GM12878 (cell line): ENCODE results near the gene GPC3. TPM values are rescaled to one million over a fixed set of nuclear protein-coding genes. Genes with fewer than 3 reads are reported as not detected.

Experiments used
- ATAC-seq: fragments of 200-7000 bp; cut with Tn5 transposase; 3 replicates; pipeline ENCODE4 v1.9.1; 2020; ENCODE audit warnings: mild to moderate bottlenecking, moderate library complexity
- BruUV-seq: library from RNA; stranded (reverse); fragments of 400-500 nt; replicated peaks from 2 replicates; lab custom pipeline; 2021; lab: Mats Ljungman, UMichigan
- CTCF ChIA-PET: fragments of 300-600 bp; sonication (Branson Sonifier 250); formaldehyde crosslinking; extraction: SDS; loops from one replicate; lab custom pipeline; 2021; ENCODE audit warnings: inconsistent platforms; lab: Yijun Ruan, JAX
- POLR2A ChIA-PET: fragments of 350-600 bp; formaldehyde crosslinking; extraction: SDS; loops from one replicate; lab custom pipeline; 2021; ENCODE audit warnings: inconsistent platforms; lab: Charles Lee
- RAD21 ChIA-PET: fragments of 300-600 bp; sonication (Branson Sonifier 250); formaldehyde crosslinking; loops from one replicate; lab custom pipeline; 2023; ENCODE audit warnings: antibody characterized with exemption; ENCODE audit not compliant: unreplicated experiment; lab: Charles Lee
- SMC1A ChIA-PET: fragments of 300-600 bp; sonication (Branson Sonifier 250); formaldehyde crosslinking; loops from one replicate; lab custom pipeline; 2023; ENCODE audit not compliant: unreplicated experiment, uncharacterized antibody; lab: Charles Lee
- DNase-seq: peaks from one replicate; pipeline ENCODE4 v3.0.0-alpha.2; 2011; ENCODE audit warnings: low read depth, low spot score
- FAIRE-seq: peaks from 3 replicates; lab custom pipeline; 2011; peaks lifted over from hg19 to GRCh38; lab: Jason Lieb, UNC
- H2AFZ ChIP-seq: 2 replicates; pipeline ENCODE4 v1.6.0; 2011; ENCODE audit warnings: low read depth, low read length, control low read depth; ENCODE audit not compliant: control insufficient read depth
- H3K27ac ChIP-seq: 2 replicates; pipeline ENCODE4 v1.5.1; 2011; ENCODE audit warnings: control low read depth; ENCODE audit not compliant: control insufficient read depth, insufficient read depth
- H3K27me3 ChIP-seq, 2 experiments: replicated peaks in 1 of 2; 2 replicates each; pipeline versions ENCODE4 v1.6.0 to v1.6.1; 2011; ENCODE audit warnings: low read length in 1 of 2; ENCODE audit not compliant: control insufficient read depth in 2 of 2, insufficient read depth in 2 of 2
- H3K36me3 ChIP-seq, 2 experiments: 2 replicates each; pipeline ENCODE4 v1.5.1; 2011; ENCODE audit warnings: low read length in 1 of 2; ENCODE audit not compliant: control insufficient read depth in 2 of 2, insufficient read depth in 2 of 2
- H3K4me1 ChIP-seq: 2 replicates; pipeline ENCODE4 v1.6.1; 2011; ENCODE audit warnings: mild to moderate bottlenecking, low read length, moderate library complexity, mixed read lengths; ENCODE audit not compliant: control insufficient read depth, insufficient read depth
- H3K4me2 ChIP-seq: 2 replicates; pipeline ENCODE4 v1.6.0; 2011; ENCODE audit warnings: control low read depth; ENCODE audit not compliant: control insufficient read depth, insufficient read depth
- H3K4me3 ChIP-seq: fragments of 200-600 bp; sonication (generic); 2 replicates; pipeline ENCODE4 v1.5.1; 2016
- H3K79me2 ChIP-seq: 2 replicates; pipeline ENCODE4 v1.6.0; 2011; ENCODE audit warnings: low read length; ENCODE audit not compliant: control insufficient read depth, insufficient read depth
- H3K9ac ChIP-seq: 2 replicates; pipeline ENCODE4 v1.8.0; 2011; ENCODE audit warnings: low read length, control low read depth, mixed read lengths; ENCODE audit not compliant: control insufficient read depth, insufficient read depth
- H3K9me3 ChIP-seq: replicated peaks from 3 replicates; pipeline ENCODE4 v1.5.1; 2011; ENCODE audit warnings: mild to moderate bottlenecking, low read length; ENCODE audit not compliant: control insufficient read depth, insufficient read depth
- H4K20me1 ChIP-seq: 2 replicates; pipeline ENCODE4 v1.6.0; 2011; ENCODE audit not compliant: control insufficient read depth, insufficient read depth
- NBN ChIP-seq: fragments of 450-650 bp; IDR thresholded peaks from 2 replicates; pipeline ENCODE4 v1.6.1; 2016
- PAX8 ChIP-seq: fragments of 450-650 bp; IDR thresholded peaks from 2 replicates; pipeline ENCODE4 v1.6.1; 2017; ENCODE audit warnings: mild to moderate bottlenecking, moderate library complexity
- WGBS: methylation state at CpG from one replicate; pipeline ENCODE4 v1.1.6; 2016; ENCODE audit warnings: low lambda C conversion rate; ENCODE audit not compliant: insufficient replicate concordance, insufficient coverage; ENCODE audit errors: missing lambda C conversion rate; 5-methylcytosine and 5-hydroxymethylcytosine counted together
- in situ Hi-C: fragments of 300-500 bp; cut with MboI; formaldehyde crosslinking; loops from 9 replicates; pipeline ENCODE4 v1.14.3; 2018; ENCODE audit warnings: mixed read lengths
- intact Hi-C: fragments of 100-400 bp; cut with micrococcal nuclease; formaldehyde crosslinking; loops from one replicate; pipeline ENCODE4 v1.14.2; 2022; ENCODE audit not compliant: unreplicated experiment
- polyA plus RNA-seq, 11 experiments: library from polyadenylated mRNA; depleted of rRNA in 4 of 11; unstranded in 6 of 11; stranded (reverse) in 5 of 11; fragments of >200 nt; fragmentation: Nextera tagmentation in 4 of 11; fragmentation: Illumina TruSeq in 1 of 11; extraction: Ambion mirVana in 4 of 11; extraction: Trizol in 1 of 11; gene quantifications; 1 replicate in 1 of 11; 2 replicates in 10 of 11; pipeline versions ENCODE4 v1.2.1 to v1.2.3, GENCODE V29; 2011 to 2016; ENCODE audit warnings: inconsistent platforms in 2 of 11, missing spikeins in 2 of 11, low read depth in 1 of 11
- total RNA-seq, 4 experiments: library from RNA; depleted of rRNA in 3 of 4; stranded (reverse); fragments of >200 nt in 3 of 4; fragmentation: Illumina TruSeq in 1 of 4; extraction: Trizol in 1 of 4; gene quantifications; 2 replicates each; pipeline versions ENCODE4 v1.2.1 to v1.2.3, GENCODE V29; 2013 to 2021
- TF ChIP-seq, protein P1 (sequence below): fragments of 450-650 bp; IDR thresholded peaks from 2 replicates; pipeline ENCODE4 v1.6.1; 2017; ENCODE audit warnings: antibody characterized with exemption, mild to moderate bottlenecking, moderate library complexity

Gene GPC3
- total and polyA plus RNA-seq, 10 of the 15 experiments (the other 5 are each of a cell fraction or from before 2014, with no cell fraction given) = 0.09 to 0.82 TPM; not detected in 8

- no TSS peak for BruUV-seq
- ChIA-PET CTCF (no interaction called here), SMC1A (interaction anchor here (0.7 kb wide), 1 partner anchor 319 kb away, joined by 3 read pairs; no protein-coding TSS in a partner anchor), RAD21 (no interaction called here), POLR2A (no interaction called here)
- DNase-seq (no peak), ATAC-seq (no peak), FAIRE-seq (no peak)
- TF ChIP-seq NBN = no peak
- no peak for TF ChIP-seq PAX8
- H3K27me3 ChIP-seq = no peaks in the 10 kb centered on the region; a peak in 1 of 4 replicates
- no peaks in the 10 kb centered on the region for H3K4me1 ChIP-seq
- no peaks in the 10 kb centered on the region for H4K20me1 ChIP-seq
- H3K27ac ChIP-seq = no peak overlapping the region
- no peak overlapping the region for H3K4me3 ChIP-seq
- H3K4me2 ChIP-seq = no peak overlapping the region
- H3K9ac ChIP-seq = no peak overlapping the region
- intact Hi-C loops (no loop called here), in situ Hi-C loops (no loop called here)
- H3K36me3 ChIP-seq = no peaks in the 10 kb centered on the region
- H2AFZ ChIP-seq = no peak overlapping the region
- no peaks in the 10 kb centered on the region for H3K9me3 ChIP-seq
- H3K79me2 ChIP-seq = no peaks in the 10 kb centered on the region
These were observed 330.6 kb downstream of the GPC3 start for GRCh38 chrX:133654811-133655210.

DNA sequence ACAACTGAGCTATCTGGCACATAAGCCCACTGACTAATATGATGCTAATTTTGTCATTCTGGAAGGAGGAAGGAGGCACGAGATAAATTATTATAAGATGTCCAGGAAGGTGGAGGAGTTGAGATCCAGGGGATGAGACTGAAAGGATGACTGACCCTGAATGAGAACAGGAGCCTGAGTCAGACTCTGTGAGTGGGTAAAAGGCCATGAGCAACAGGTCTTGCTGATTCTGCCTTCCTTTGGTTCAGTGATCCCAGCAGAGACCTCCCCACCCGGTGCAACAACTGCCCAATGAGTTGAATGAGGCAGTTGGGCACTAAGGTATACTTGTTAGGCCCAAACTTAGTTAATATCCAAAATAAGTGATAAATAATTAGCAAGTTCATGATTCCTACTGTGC lies 332.0 kb downstream of the GPC3 start:
- BruUV-seq = no TSS peak
- Histone ChIP-seq H3K36me3 (no peaks in the 10 kb centered on the region), H3K27ac (no peak overlapping the region), H4K20me1 (no peaks in the 10 kb centered on the region), H3K27me3 (no peaks in the 10 kb centered on the region), H3K4me1 (no peaks in the 10 kb centered on the region), H3K4me3 (no peak overlapping the region), H3K9ac (no peak overlapping the region), H3K79me2 (no peaks in the 10 kb centered on the region), H2AFZ (no peak overlapping the region), H3K9me3 (no peaks in the 10 kb centered on the region), H3K4me2 (no peak overlapping the region)
- ChIA-PET SMC1A (interaction anchor here (0.7 kb wide), 1 partner anchor 124 kb away, joined by 3 read pairs; no protein-coding TSS in a partner anchor), POLR2A (no interaction called here), RAD21 (interaction anchor here (0.5 kb wide), 1 partner anchor 223 kb away, joined by 3 read pairs; no protein-coding TSS in a partner anchor), CTCF (no interaction called here)
- DNase-seq (no peak), FAIRE-seq (no peak), ATAC-seq (no peak)
- TF ChIP-seq, protein P1, sequence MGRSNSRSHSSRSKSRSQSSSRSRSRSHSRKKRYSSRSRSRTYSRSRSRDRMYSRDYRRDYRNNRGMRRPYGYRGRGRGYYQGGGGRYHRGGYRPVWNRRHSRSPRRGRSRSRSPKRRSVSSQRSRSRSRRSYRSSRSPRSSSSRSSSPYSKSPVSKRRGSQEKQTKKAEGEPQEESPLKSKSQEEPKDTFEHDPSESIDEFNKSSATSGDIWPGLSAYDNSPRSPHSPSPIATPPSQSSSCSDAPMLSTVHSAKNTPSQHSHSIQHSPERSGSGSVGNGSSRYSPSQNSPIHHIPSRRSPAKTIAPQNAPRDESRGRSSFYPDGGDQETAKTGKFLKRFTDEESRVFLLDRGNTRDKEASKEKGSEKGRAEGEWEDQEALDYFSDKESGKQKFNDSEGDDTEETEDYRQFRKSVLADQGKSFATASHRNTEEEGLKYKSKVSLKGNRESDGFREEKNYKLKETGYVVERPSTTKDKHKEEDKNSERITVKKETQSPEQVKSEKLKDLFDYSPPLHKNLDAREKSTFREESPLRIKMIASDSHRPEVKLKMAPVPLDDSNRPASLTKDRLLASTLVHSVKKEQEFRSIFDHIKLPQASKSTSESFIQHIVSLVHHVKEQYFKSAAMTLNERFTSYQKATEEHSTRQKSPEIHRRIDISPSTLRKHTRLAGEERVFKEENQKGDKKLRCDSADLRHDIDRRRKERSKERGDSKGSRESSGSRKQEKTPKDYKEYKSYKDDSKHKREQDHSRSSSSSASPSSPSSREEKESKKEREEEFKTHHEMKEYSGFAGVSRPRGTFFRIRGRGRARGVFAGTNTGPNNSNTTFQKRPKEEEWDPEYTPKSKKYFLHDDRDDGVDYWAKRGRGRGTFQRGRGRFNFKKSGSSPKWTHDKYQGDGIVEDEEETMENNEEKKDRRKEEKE = no peak
- WGBS = 0% methylated on average over 2 of the region's 2 CpGs
- in situ Hi-C loops = no loop called here
- intact Hi-C loops = no loop called here
